Cerebellar nuclear complex (tissue), 1 donor: ENCODE results near the gene FGA.

Experiments
- DNase-seq, 2 experiments: peaks; one replicate each; lab custom pipeline; 2025; lab: John Stamatoyannopoulos, UW

FGA gene

GRCh38 chr4:154590329-154591006 lies at the start of gene FGA:
TSS of gene FGA (minus strand) at chr4:154590742. CDS start at chr4:154590687, 55 bp downstream.
- DNase-seq: no peak

GRCh38 chr4:154634058-154634457 lies 43.5 kb upstream of the FGA start:
- DNase-seq: no peak

GRCh38 chr4:154631828-154632227 lies 41.3 kb upstream of the FGA start:
- no peak for DNase-seq

GRCh38 chr4:154630324-154630723 lies 39.8 kb upstream of the FGA start:
- DNase-seq: no peak

GRCh38 chr4:154626793-154627484 lies 36.4 kb upstream of the FGA start:
- no peak for DNase-seq

GRCh38 chr4:154625971-154626370 lies 35.4 kb upstream of the FGA start:
- DNase-seq: no peak

- DNase-seq: no peak
These were observed 33.5 kb upstream of the FGA start for GRCh38 chr4:154623995-154624394.

GRCh38 chr4:154623436-154623835 lies 32.9 kb upstream of the FGA start:
- DNase-seq: no peak

- DNase-seq: no peak
These were observed 32.1 kb upstream of the FGA start for GRCh38 chr4:154622598-154622997.

GRCh38 chr4:154620111-154620510 lies 29.6 kb upstream of the FGA start:
- DNase-seq: no peak

GRCh38 chr4:154618708-154619315 lies 28.3 kb upstream of the FGA start:
- no peak for DNase-seq

GRCh38 chr4:154617820-154618317 lies 27.3 kb upstream of the FGA start:
- DNase-seq: no peak

- no peak for DNase-seq
These were observed 26.2 kb upstream of the FGA start for GRCh38 chr4:154616731-154617130.

GRCh38 chr4:154616287-154616686 lies 25.7 kb upstream of the FGA start:
- DNase-seq: no peak

- DNase-seq: no peak
These were observed 24.7 kb upstream of the FGA start for GRCh38 chr4:154615211-154615610.

GRCh38 chr4:154614306-154614705 lies 23.8 kb upstream of the FGA start:
- no peak for DNase-seq

- no peak for DNase-seq
These were observed 22.2 kb upstream of the FGA start, which contains the start of gene FGG for GRCh38 chr4:154612472-154613414. TSS of gene FGG (minus strand) at chr4:154612656. CDS start at chr4:154612609, 47 bp downstream.

GRCh38 chr4:154611833-154612232 lies 21.3 kb upstream of the FGA start:
- no peak for DNase-seq

GRCh38 chr4:154610582-154610981 lies 20.0 kb upstream of the FGA start:
- DNase-seq: no peak

- no peak for DNase-seq
These were observed 19.0 kb upstream of the FGA start for GRCh38 chr4:154609532-154609931.

GRCh38 chr4:154608361-154609252 lies 18.1 kb upstream of the FGA start:
- DNase-seq: no peak
